Body of pancreas (tissue), 4 donors: Measurements from ENCODE around the gene DNAJC4. TPM values are rescaled to one million over a fixed set of nuclear protein-coding genes. Genes with fewer than 3 reads are reported as not detected.

Experiments
- ATAC-seq: fragments of 150-250 bp; one replicate; pipeline ENCODE4 v1.9.1; 2016
- DNase-seq, 4 donors: peaks; one replicate each; pipeline ENCODE4 v3.0.0-alpha.2; 2019
- H3K27ac ChIP-seq, 4 donors: fragments of 200-600 bp; sonication (generic); 1 replicate in 3 of 4; 2 replicates in 1 of 4; pipeline versions ENCODE4 v1.5.1 to v1.6.1; 2016 to 2019; ENCODE audit warnings: mild to moderate bottlenecking in 1 of 4, mixed read lengths in 1 of 4, moderate library complexity in 1 of 4
- H3K27me3 ChIP-seq, 2 donors: fragments of 200-600 bp; sonication (generic); one replicate each; pipeline ENCODE4 v1.6.0; 2016; ENCODE audit warnings: mild to moderate bottlenecking in 1 of 2
- H3K36me3 ChIP-seq, 2 donors: fragments of 200-600 bp; sonication (generic); replicated peaks in 1 of 2; 2 replicates each; pipeline ENCODE4 v1.5.1; 2016; ENCODE audit warnings: low read depth in 2 of 2; ENCODE audit not compliant: insufficient read depth in 1 of 2
- H3K4me1 ChIP-seq: fragments of 200-600 bp; sonication (generic); one replicate; pipeline ENCODE4 v1.6.0; 2016
- H3K4me3 ChIP-seq, 2 donors: fragments of 200-600 bp; sonication (generic); 1 replicate in 1 of 2; 2 replicates in 1 of 2; pipeline ENCODE4 v1.5.1; 2016 to 2019
- H3K9me3 ChIP-seq, 3 donors: fragments of 200-600 bp; sonication (generic); 1 replicate in 2 of 3; 2 replicates in 1 of 3; pipeline ENCODE4 v1.5.1; 2016
- CTCF ChIP-seq, 7 experiments: fragments of 450-650 bp in 4 of 7; fragments of 200-600 bp in 3 of 7; sonication (generic) in 3 of 7; IDR thresholded peaks; one replicate each; pipeline ENCODE4 v1.5.1; 2016 to 2019; ENCODE audit warnings: antibody characterized with exemption in 7 of 7
- POLR2A ChIP-seq, 3 donors: fragments of 450-650 bp; IDR thresholded peaks; one replicate each; pipeline ENCODE4 v1.6.1; 2016; ENCODE audit warnings: antibody characterized with exemption in 3 of 3, mild to moderate bottlenecking in 2 of 3
- WGBS, 2 donors: methylation state at CpG; one replicate each; pipeline ENCODE4 v1.1.5; 2017; 5-methylcytosine and 5-hydroxymethylcytosine counted together
- intact Hi-C: fragments of 100-400 bp; cut with DNase I; formaldehyde crosslinking; loops from one replicate; pipeline ENCODE4 v1.15.1; 2023
- total RNA-seq, 2 donors: library from RNA; depleted of rRNA; stranded (reverse); fragments of >200 nt; gene quantifications; one replicate each; pipeline ENCODE4 v1.1.0, GENCODE V29; 2016

Gene DNAJC4
- total RNA-seq, 2 donors from 2014 or later, result 23.6 to 56.7 TPM

- H3K27me3 ChIP-seq, result no peaks in the 10 kb centered on the region
- no peak for DNase-seq
- no peaks in the 10 kb centered on the region for H3K9me3 ChIP-seq
- intact Hi-C loops, result no loop called here
- H3K4me1 ChIP-seq, result no peaks in the 10 kb centered on the region
- H3K36me3 ChIP-seq, result peaks cover 5 to 49% of the 10 kb centered on the region in 2 donors
- H3K4me3 ChIP-seq, result no peak overlapping the region
- 78 to 85% methylated on average over 3 to 9 of the region's 9 CpGs for WGBS, 2 donors
- TF ChIP-seq POLR2A (IDR thresholded peaks at IDR 0.05) (no peak), CTCF (IDR thresholded peaks at IDR 0.05) (no peak)
- ATAC-seq, result no peak
- H3K27ac ChIP-seq, result no peak overlapping the region
Observed at GRCh38 chr11:64196626-64197025, 33.7 kb upstream of the DNAJC4 start.

GRCh38 chr11:64198511-64198910 is 31.8 kb upstream of the DNAJC4 start:
- ATAC-seq (no peak), DNase-seq (no peak)
- Histone ChIP-seq H3K27ac (no peak overlapping the region), H3K4me3 (no peak overlapping the region), H3K36me3 (peaks cover 11 to 56% of the 10 kb centered on the region in 2 donors), H3K4me1 (no peaks in the 10 kb centered on the region), H3K9me3 (no peaks in the 10 kb centered on the region), H3K27me3 (no peaks in the 10 kb centered on the region)
- no peak for TF ChIP-seq POLR2A (IDR thresholded peaks at IDR 0.05)
- intact Hi-C loops, result no loop called here
- WGBS, 2 donors, result 97 to 100% methylated on average over 2 of the region's 2 CpGs

GRCh38 chr11:64201543-64201942 is 28.8 kb upstream of the DNAJC4 start:
- H3K27me3 ChIP-seq, result no peaks in the 10 kb centered on the region
- 66 to 76% methylated on average over 3 of the region's 3 CpGs for WGBS, 2 donors
- H3K4me1 ChIP-seq, result peaks cover 9% of the 10 kb centered on the region
- ATAC-seq, result no peak
- intact Hi-C loops, result no loop called here
- no peak for TF ChIP-seq POLR2A (IDR thresholded peaks at IDR 0.05)
- no peak for TF ChIP-seq CTCF (IDR thresholded peaks at IDR 0.05)
- peaks cover 12 to 39% of the 10 kb centered on the region in 2 donors for H3K36me3 ChIP-seq
- H3K9me3 ChIP-seq, result no peaks in the 10 kb centered on the region
- H3K27ac ChIP-seq, result no peak overlapping the region
- H3K4me3 ChIP-seq, result no peak overlapping the region
- no peak for DNase-seq

GRCh38 chr11:64202992-64203391 is 27.4 kb upstream of the DNAJC4 start:
- no peak overlapping the region for H3K4me3 ChIP-seq
- peaks cover 12 to 29% of the 10 kb centered on the region in 2 donors for H3K36me3 ChIP-seq
- intact Hi-C loops, result no loop called here
- H3K27me3 ChIP-seq, result no peaks in the 10 kb centered on the region
- no peaks in the 10 kb centered on the region for H3K9me3 ChIP-seq
- DNase-seq, result no peak
- TF ChIP-seq POLR2A (IDR thresholded peaks at IDR 0.05), result no peak
- TF ChIP-seq CTCF (IDR thresholded peaks at IDR 0.05), result no peak
- peaks cover 9% of the 10 kb centered on the region for H3K4me1 ChIP-seq
- no peak overlapping the region for H3K27ac ChIP-seq
- no peak for ATAC-seq
- WGBS, 2 donors, result 90 to 94% methylated on average over 6 to 9 of the region's 9 CpGs

GRCh38 chr11:64203421-64204079 is 26.8 kb upstream of the DNAJC4 start:
- H3K4me3 ChIP-seq, result no peak overlapping the region
- H3K36me3 ChIP-seq, result peaks cover 12 to 27% of the 10 kb centered on the region in 2 donors
- DNase-seq, result no peak
- intact Hi-C loops, result no loop called here
- no peak overlapping the region for H3K27ac ChIP-seq
- no peak for ATAC-seq
- peaks cover 9% of the 10 kb centered on the region for H3K4me1 ChIP-seq
- no peaks in the 10 kb centered on the region for H3K9me3 ChIP-seq
- H3K27me3 ChIP-seq, result no peaks in the 10 kb centered on the region
- no peak for TF ChIP-seq POLR2A (IDR thresholded peaks at IDR 0.05)
- 93% methylated on average over 27 of the region's 27 CpGs for WGBS, 2 donors

- intact Hi-C loops, result no loop called here
- 77 to 80% methylated on average over 16 of the region's 16 CpGs for WGBS, 2 donors
- peaks cover 9% of the 10 kb centered on the region for H3K4me1 ChIP-seq
- no peaks in the 10 kb centered on the region for H3K9me3 ChIP-seq
- peaks cover 12 to 27% of the 10 kb centered on the region in 2 donors for H3K36me3 ChIP-seq
- H3K27me3 ChIP-seq, result no peaks in the 10 kb centered on the region
- H3K4me3 ChIP-seq, result no peak overlapping the region
- no peak for DNase-seq
- TF ChIP-seq CTCF (IDR thresholded peaks at IDR 0.05) (no peak), POLR2A (IDR thresholded peaks at IDR 0.05) (no peak)
- ATAC-seq, result no peak
- H3K27ac ChIP-seq, result no peak overlapping the region
Observed at GRCh38 chr11:64204080-64204440, 26.3 kb upstream of the DNAJC4 start.
